GM12892 (cell line): ENCODE measurements around the gene CARMIL1.

Experiments
- DNase-seq: peaks from one replicate; pipeline ENCODE4 v3.0.0; 2011; ENCODE audit not compliant: insufficient read length
- FAIRE-seq: peaks from 2 replicates; lab custom pipeline; 2011; peaks lifted over from hg19 to GRCh38; lab: Jason Lieb, UNC
- POLR2A ChIP-seq: IDR thresholded peaks from 2 replicates; pipeline ENCODE4 v1.6.1; 2011; ENCODE audit warnings: low read depth, low read length, control low read depth
- POLR2AphosphoS5 ChIP-seq: IDR thresholded peaks from 2 replicates; pipeline ENCODE4 v1.6.1; 2011; ENCODE audit warnings: low read depth, low read length, control low read depth
- TAF1 ChIP-seq: IDR thresholded peaks from 2 replicates; pipeline ENCODE4 v1.6.1; 2011; ENCODE audit warnings: low read depth, mild to moderate bottlenecking, control low read depth, low read length, borderline replicate concordance

The CARMIL1 gene

GRCh38 chr6:25456249-25457040 lies 177.3 kb downstream of the CARMIL1 start:
- no peak for FAIRE-seq
- no peak for TF ChIP-seq POLR2AphosphoS5
- no peak for TF ChIP-seq TAF1
- TF ChIP-seq POLR2A, result no peak

GRCh38 chr6:25457516-25457915 lies 178.3 kb downstream of the CARMIL1 start:
- FAIRE-seq, result no peak
- no peak for DNase-seq
- TF ChIP-seq POLR2AphosphoS5 (no peak), POLR2A (no peak), TAF1 (no peak)

More at GRCh38 chr6:25456249-25457040, 177.3 kb downstream of the CARMIL1 start:
- DNase-seq, result no peak

DNA sequence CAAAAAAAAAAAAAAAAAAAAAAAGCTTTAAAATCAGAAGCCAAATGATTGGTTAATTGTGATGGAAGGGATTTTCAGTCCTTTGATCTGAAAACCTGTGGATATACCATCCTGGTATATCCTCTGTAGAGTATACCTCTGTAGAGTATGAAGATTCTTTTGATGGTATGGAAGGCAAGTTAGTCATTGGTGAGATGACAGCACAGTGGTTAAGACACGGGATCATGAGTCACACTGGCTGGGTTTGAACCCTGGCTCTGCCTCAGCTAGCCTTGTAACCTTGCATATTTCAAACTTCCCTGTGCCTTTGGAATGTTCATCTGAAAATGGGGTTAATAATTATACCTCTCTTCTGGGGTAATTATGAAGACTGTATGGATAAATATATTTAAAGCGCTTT lies 179.3 kb downstream of the CARMIL1 start:
- no peak for FAIRE-seq
- DNase-seq, result no peak
- no peak for TF ChIP-seq POLR2AphosphoS5
- no peak for TF ChIP-seq POLR2A
- TF ChIP-seq TAF1, result no peak

- TF ChIP-seq POLR2A (no peak), TAF1 (no peak), POLR2AphosphoS5 (no peak)
- DNase-seq, result no peak
- no peak for FAIRE-seq
Measured at GRCh38 chr6:25462235-25462897, 183.2 kb downstream of the CARMIL1 start.

DNA sequence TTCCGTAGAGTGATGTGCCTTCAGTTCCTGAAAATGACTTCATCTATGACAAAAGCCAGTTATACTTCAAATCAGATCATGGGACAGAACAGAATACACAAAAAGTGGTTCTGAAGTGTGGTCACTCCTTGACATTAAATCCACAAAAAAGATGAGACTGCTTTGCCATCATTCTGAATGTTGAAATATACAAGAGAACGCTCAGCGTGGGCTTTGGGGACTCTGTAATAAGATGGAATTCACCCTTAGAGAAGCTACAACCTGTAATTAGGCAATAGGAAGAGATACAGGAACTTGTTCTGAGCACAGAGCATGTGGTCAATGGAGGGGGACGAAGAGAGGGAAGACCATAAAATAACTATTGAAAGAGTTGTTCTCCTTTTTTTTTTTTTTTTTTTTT lies 184.3 kb downstream of the CARMIL1 start:
- FAIRE-seq, result peak; percentile 21
- TF ChIP-seq POLR2AphosphoS5 (no peak), POLR2A (no peak), TAF1 (no peak)
- no peak for DNase-seq

GRCh38 chr6:25464225-25464624 lies 185.1 kb downstream of the CARMIL1 start:
- TF ChIP-seq POLR2AphosphoS5 (no peak), TAF1 (no peak), POLR2A (no peak)
- FAIRE-seq, result no peak
- no peak for DNase-seq

DNA sequence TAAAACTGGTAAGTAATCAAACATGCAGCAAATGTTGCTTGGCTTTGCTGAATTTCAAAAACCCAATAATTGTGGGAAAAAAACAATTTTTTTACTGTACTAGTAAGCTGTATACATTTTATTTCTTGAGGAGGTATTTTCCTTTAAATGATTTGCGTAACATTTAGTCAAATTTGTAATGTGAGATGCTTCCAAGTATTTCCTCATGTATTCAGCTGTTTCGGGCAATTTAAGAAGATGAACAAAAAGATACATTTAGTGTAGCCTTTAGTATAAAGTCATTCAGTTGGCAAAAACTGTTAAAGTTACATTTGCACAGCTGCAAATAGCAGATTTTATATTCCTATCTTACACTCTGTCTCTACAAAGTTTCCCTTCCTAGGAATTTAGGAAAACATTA lies 186.8 kb downstream of the CARMIL1 start:
- TF ChIP-seq TAF1, result no peak
- TF ChIP-seq POLR2AphosphoS5, result no peak
- no peak for TF ChIP-seq POLR2A
- no peak for DNase-seq
- FAIRE-seq, result no peak

DNA sequence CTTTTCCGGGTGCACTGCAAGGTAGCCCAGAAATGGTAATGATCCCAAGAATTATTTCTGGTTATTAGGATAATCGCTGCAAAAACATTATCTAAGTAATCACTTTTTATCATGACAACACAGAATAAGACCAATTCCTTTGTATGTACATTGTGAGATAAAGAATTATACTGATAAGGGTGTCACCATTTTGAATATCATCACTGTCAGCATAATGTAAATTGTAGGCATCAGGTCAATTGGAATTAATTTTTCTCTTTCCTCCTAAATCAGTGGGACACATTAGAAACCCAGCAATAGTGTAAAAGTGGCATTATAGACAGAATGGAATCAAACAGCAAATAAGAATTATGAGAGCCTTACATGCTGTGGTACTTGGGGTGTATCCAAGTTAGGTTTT lies 189.7 kb downstream of the CARMIL1 start:
- DNase-seq, result no peak
- no peak for FAIRE-seq
- TF ChIP-seq POLR2A, result no peak
- no peak for TF ChIP-seq TAF1
- TF ChIP-seq POLR2AphosphoS5, result no peak

DNA sequence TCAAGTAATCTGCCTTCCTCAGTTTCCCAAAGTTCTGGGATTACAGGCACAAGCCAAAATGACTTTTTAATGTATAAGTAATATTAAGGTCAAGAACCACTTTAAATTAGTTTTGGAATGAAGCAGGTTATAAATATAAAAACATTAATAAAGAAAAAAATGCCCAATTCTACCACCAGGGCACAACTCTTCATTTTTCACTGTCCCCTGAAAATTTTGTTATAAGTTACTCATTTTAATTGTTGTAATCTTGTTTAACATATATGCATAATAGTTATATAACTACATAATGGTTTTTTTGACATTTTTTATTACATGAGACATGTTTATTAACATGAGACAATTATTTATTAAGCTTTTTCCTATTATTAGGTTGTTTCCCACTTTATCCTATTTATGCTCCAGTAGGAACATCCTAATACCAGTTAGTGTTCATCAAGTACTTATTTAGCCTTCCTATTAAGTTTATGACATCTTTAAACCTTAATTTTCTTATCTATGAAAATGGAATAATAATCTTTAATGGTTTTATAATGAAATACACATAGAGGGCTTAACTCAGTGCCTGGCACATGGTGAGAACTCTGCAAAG lies 190.7 kb downstream of the CARMIL1 start:
- no peak for DNase-seq
- FAIRE-seq, result no peak
- TF ChIP-seq POLR2A (no peak), TAF1 (no peak), POLR2AphosphoS5 (no peak)

DNA sequence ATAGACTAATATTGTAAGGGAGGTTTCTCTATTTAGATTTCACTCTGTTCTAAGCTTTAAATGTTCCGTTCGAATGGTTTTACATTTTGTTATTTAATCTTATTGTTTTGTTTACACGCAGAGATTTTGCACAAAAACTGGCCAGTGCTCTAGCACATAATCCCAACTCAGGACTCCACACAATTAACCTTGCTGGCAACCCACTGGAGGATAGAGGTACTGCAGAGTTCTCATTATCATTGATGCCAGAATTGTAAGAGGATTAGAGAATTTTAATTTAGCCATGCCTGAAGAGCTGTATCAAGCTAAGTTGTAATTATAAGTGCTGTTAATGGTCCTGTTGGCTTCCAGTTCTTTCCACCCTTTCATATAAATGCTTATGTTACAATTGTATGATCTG lies 193.1 kb downstream of the CARMIL1 start:
- DNase-seq (no peak), FAIRE-seq (no peak)
- TF ChIP-seq TAF1 (no peak), POLR2AphosphoS5 (no peak), POLR2A (no peak)

DNA sequence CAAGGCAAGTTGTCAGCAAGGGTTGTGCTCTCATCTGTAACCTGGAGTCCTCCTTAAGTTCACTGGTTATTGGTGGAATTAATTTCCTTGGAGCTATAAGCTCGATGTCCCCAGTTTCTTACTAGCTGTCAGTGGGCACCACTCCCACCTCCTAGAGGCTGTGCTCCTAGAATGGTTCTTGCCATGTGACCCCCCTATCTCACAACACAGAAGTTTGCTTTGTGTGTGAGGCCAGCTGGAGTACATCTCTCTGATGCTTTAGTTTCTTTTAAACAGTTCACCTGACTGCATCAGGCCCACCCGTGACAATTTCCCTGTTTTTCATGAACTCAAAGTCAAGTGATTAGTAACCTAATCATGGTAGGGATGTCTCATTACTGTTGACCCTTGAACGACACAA lies 193.7 kb downstream of the CARMIL1 start:
- TF ChIP-seq TAF1, result no peak
- no peak for TF ChIP-seq POLR2AphosphoS5
- TF ChIP-seq POLR2A, result no peak
- FAIRE-seq, result no peak
- no peak for DNase-seq

DNA sequence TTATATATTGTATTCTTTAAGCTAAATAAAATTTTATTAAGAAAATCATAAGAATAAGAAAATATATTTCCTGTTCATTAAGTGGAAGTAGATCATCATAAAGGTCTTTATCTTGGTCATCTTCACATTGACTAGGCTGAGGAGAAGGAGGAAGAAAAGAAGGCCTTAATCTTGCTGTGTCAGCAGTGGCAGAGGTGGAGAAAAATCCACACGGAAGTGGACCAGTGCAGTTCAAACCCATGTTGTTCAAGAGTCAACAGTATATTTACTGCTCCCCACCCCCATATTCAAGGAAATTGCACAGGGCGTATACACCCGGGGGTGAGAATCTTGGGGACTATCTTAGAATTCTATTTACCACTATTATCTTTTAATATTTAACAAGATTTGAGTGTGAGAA lies 194.3 kb downstream of the CARMIL1 start:
- no peak for FAIRE-seq
- TF ChIP-seq TAF1, result no peak
- no peak for TF ChIP-seq POLR2A
- no peak for TF ChIP-seq POLR2AphosphoS5

More for the DNA sequence above, 194.3 kb downstream of the CARMIL1 start:
- no peak for DNase-seq
